HFFc6 (cell line): Measurements from ENCODE around the gene FBLN2. TPM values are rescaled to one million over a fixed set of nuclear protein-coding genes. Genes with fewer than 3 reads are reported as not detected.

Experiments used
- DNase-seq: peaks from one replicate; pipeline ENCODE4 v3.0.0-alpha.2; 2018
- H3K27ac Mint-ChIP-seq: 2 replicates; pipeline ENCODE4 v1.8.0; 2020; ENCODE audit warnings: mild to moderate bottlenecking, mixed read lengths
- H3K27me3 Mint-ChIP-seq: 2 replicates; pipeline ENCODE4 v1.8.0; 2021; ENCODE audit warnings: mild to moderate bottlenecking, moderate library complexity, mixed read lengths; ENCODE audit not compliant: insufficient read depth
- H3K36me3 Mint-ChIP-seq: 2 replicates; pipeline ENCODE4 v1.8.0; 2021; ENCODE audit warnings: low read depth, mixed read lengths
- H3K4me1 Mint-ChIP-seq: 2 replicates; pipeline ENCODE4 v1.8.0; 2020; ENCODE audit warnings: low read depth, mixed read lengths
- H3K4me3 Mint-ChIP-seq: 2 replicates; pipeline ENCODE4 v1.8.0; 2020; ENCODE audit warnings: mild to moderate bottlenecking, moderate library complexity, mixed read lengths
- H3K9me3 Mint-ChIP-seq: 2 replicates; pipeline ENCODE4 v1.8.0; 2020; ENCODE audit warnings: mild to moderate bottlenecking, mixed read lengths
- CTCF ChIP-seq: fragments of 200-600 bp; sonication (generic); IDR thresholded peaks from 2 replicates; pipeline ENCODE4 v1.5.0; 2021; ENCODE audit warnings: antibody characterized with exemption, mild to moderate bottlenecking
- total RNA-seq, 6 experiments: library from RNA; stranded (reverse); fragmentation: NEBNext Ultra II Directional; extraction: Animal tissue kit (Norgen Biotek cat#: 25700); gene quantifications; 2 replicates in 1 of 6; 3 replicates in 5 of 6; pipeline ENCODE4 v1.2.3, GENCODE V29; 2021

FBLN2 gene
- total RNA-seq, 6 experiments from 2014 or later: 55.7 to 84.5 (median 69.4) TPM

- H3K9me3 Mint-ChIP-seq: no peaks in the 10 kb centered on the region
- no peak for DNase-seq
- H3K36me3 Mint-ChIP-seq: no peaks in the 10 kb centered on the region
- no peak overlapping the region for H3K4me3 Mint-ChIP-seq
- H3K27me3 Mint-ChIP-seq: no peaks in the 10 kb centered on the region; the same call in 1 of the 2 replicates
- peaks cover 9% of the 10 kb centered on the region; the same call in 1 of the 2 replicates for H3K4me1 Mint-ChIP-seq
- no peak overlapping the region for H3K27ac Mint-ChIP-seq
- TF ChIP-seq CTCF: no peak
These were observed 6.8 kb downstream of the FBLN2 start for GRCh38 chr3:13555753-13556152.

- Mint-ChIP-seq H3K4me3 (no peak overlapping the region), H3K4me1 (peaks cover 14% of the 10 kb centered on the region), H3K9me3 (no peaks in the 10 kb centered on the region), H3K27ac (no peak overlapping the region), H3K27me3 (no peaks in the 10 kb centered on the region; the same call in 1 of the 2 replicates), H3K36me3 (no peaks in the 10 kb centered on the region)
- TF ChIP-seq CTCF: no peak
- DNase-seq: no peak
These were observed 7.3 kb downstream of the FBLN2 start for GRCh38 chr3:13556207-13556606.

GRCh38 chr3:13556917-13557316 is 8.0 kb downstream of the FBLN2 start:
- H3K27ac Mint-ChIP-seq: no peak overlapping the region
- DNase-seq: no peak
- TF ChIP-seq CTCF: no peak
- H3K4me3 Mint-ChIP-seq: no peak overlapping the region
- no peaks in the 10 kb centered on the region for H3K36me3 Mint-ChIP-seq
- no peaks in the 10 kb centered on the region for H3K9me3 Mint-ChIP-seq
- peaks cover 19% of the 10 kb centered on the region for H3K4me1 Mint-ChIP-seq
- H3K27me3 Mint-ChIP-seq: no peaks in the 10 kb centered on the region; the same call in 1 of the 2 replicates

GRCh38 chr3:13557417-13557816 is 8.5 kb downstream of the FBLN2 start:
- Mint-ChIP-seq H3K27me3 (no peaks in the 10 kb centered on the region; the same call in none of the 2 replicates), H3K9me3 (no peaks in the 10 kb centered on the region), H3K4me1 (peaks cover 20% of the 10 kb centered on the region), H3K27ac (no peak overlapping the region), H3K36me3 (no peaks in the 10 kb centered on the region), H3K4me3 (no peak overlapping the region)
- no peak for DNase-seq
- no peak for TF ChIP-seq CTCF

- no peak overlapping the region for H3K27ac Mint-ChIP-seq
- H3K4me1 Mint-ChIP-seq: peaks cover 20% of the 10 kb centered on the region
- H3K9me3 Mint-ChIP-seq: no peaks in the 10 kb centered on the region
These were observed 9.0 kb downstream of the FBLN2 start for GRCh38 chr3:13557926-13558325.

More at GRCh38 chr3:13557926-13558325, 9.0 kb downstream of the FBLN2 start:
- TF ChIP-seq CTCF: no peak
- Mint-ChIP-seq H3K27me3 (no peaks in the 10 kb centered on the region; the same call in none of the 2 replicates), H3K36me3 (no peaks in the 10 kb centered on the region), H3K4me3 (no peak overlapping the region)
- no peak for DNase-seq
